Peyer's patch (tissue), 4 donors: Measurements from ENCODE around the gene ABCA9. TPM values are rescaled to one million over a fixed set of nuclear protein-coding genes. Genes with fewer than 3 reads are reported as not detected.

Experiments
- DNase-seq, 3 donors: peaks; one replicate each; pipeline ENCODE4 v3.0.0-alpha.2; 2017 to 2019
- H3K27ac ChIP-seq, 4 donors: fragments of 200-600 bp; sonication (generic); one replicate each; pipeline ENCODE4 v1.5.1; 2016 to 2019
- H3K27me3 ChIP-seq, 2 donors: fragments of 200-600 bp; sonication (generic); one replicate each; pipeline ENCODE4 v1.5.1; 2019
- H3K36me3 ChIP-seq, 3 donors: fragments of 200-600 bp; sonication (generic); one replicate each; pipeline ENCODE4 v1.5.1; 2016 to 2019
- H3K4me1 ChIP-seq, 4 donors: fragments of 200-600 bp; sonication (generic); one replicate each; pipeline ENCODE4 v1.5.1; 2016 to 2019
- H3K4me3 ChIP-seq, 4 donors: fragments of 200-600 bp; sonication (generic); 1 replicate in 3 of 4; 2 replicates in 1 of 4; pipeline ENCODE4 v1.5.1; 2016 to 2019; ENCODE audit warnings: mild to moderate bottlenecking in 1 of 4
- H3K9me3 ChIP-seq, 4 donors: fragments of 200-600 bp; sonication (generic); one replicate each; pipeline ENCODE4 v1.5.1; 2016 to 2019; ENCODE audit warnings: mild to moderate bottlenecking in 1 of 4
- CTCF ChIP-seq, 6 experiments: fragments of 450-650 bp in 4 of 6; fragments of 200-600 bp in 2 of 6; sonication (generic) in 1 of 6; IDR thresholded peaks; one replicate each; pipeline ENCODE4 v1.5.1; 2017 to 2019; ENCODE audit warnings: antibody characterized with exemption in 6 of 6, mild to moderate bottlenecking in 3 of 6, moderate library complexity in 1 of 6
- POLR2A ChIP-seq, 2 donors: fragments of 450-650 bp; IDR thresholded peaks; one replicate each; pipeline ENCODE4 v1.5.1; 2017; ENCODE audit warnings: antibody characterized with exemption in 2 of 2, mild to moderate bottlenecking in 2 of 2, moderate library complexity in 2 of 2
- total RNA-seq, 4 donors: library from RNA; depleted of rRNA; stranded (reverse); fragments of >200 nt; gene quantifications; one replicate each; pipeline ENCODE4 v1.1.0, GENCODE V29; 2016

The ABCA9 gene
- total RNA-seq, 4 donors from 2014 or later = 8.6 to 35.9 (median 20.6) TPM

DNA sequence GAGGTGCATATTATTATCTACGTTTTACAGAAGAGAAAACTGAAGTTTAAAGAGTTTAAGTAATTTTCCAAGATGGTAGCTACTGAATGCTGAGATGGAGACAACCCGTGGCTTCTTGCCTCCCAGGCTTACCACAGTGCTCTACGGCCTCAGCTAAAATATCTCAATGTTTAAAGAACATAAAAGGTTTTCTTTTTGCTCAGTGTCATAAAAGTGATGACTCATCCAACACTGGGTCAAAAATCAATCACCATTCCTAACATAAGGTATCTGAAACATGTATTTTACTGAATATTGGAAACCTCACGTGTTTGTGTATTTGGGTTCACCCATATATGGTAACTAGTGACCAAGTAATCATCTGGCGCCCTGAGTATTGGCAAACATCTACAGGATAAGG lies 18.4 kb downstream of the ABCA9 start:
- Histone ChIP-seq H3K27ac (no peak overlapping the region), H3K36me3 (no peaks in the 10 kb centered on the region), H3K4me3 (no peak overlapping the region), H3K9me3 (no peaks in the 10 kb centered on the region), H3K4me1 (no peaks in the 10 kb centered on the region), H3K27me3 (no peaks in the 10 kb centered on the region)
- DNase-seq = no peak
- no peak for TF ChIP-seq POLR2A (IDR thresholded peaks at IDR 0.05)
- TF ChIP-seq CTCF (IDR thresholded peaks at IDR 0.05) = no peak

DNA sequence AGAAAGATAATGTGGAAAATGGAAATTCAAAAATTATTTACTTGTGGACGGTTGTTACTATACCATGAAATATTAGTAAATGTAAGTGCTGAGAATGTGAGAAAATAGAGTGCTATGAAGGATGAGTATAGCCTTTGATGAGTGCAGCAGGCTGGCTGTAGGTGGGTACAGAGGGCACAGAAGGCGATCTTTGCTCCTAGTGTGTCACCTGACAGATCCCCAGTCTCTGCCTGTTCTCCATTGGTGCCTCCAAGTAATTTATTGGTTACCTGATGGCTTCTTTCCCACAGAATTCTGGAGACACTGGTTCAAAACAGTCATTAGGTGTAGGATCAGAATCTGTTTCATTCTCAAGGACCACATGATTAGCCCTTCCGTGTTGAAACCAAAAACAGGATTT lies 28.9 kb downstream of the ABCA9 start:
- H3K4me3 ChIP-seq = no peak overlapping the region
- H3K4me1 ChIP-seq = no peaks in the 10 kb centered on the region
- H3K27ac ChIP-seq = no peak overlapping the region
- peak in 1 of 3 donors; percentile 64 for DNase-seq
- H3K27me3 ChIP-seq = no peaks in the 10 kb centered on the region
- TF ChIP-seq POLR2A (IDR thresholded peaks at IDR 0.05) (no peak), CTCF (IDR thresholded peaks at IDR 0.05) (no peak)
- no peaks in the 10 kb centered on the region for H3K9me3 ChIP-seq
- no peaks in the 10 kb centered on the region for H3K36me3 ChIP-seq

GRCh38 chr17:69030169-69030568 lies 30.6 kb downstream of the ABCA9 start:
- Histone ChIP-seq H3K9me3 (no peaks in the 10 kb centered on the region), H3K36me3 (no peaks in the 10 kb centered on the region), H3K4me3 (no peak overlapping the region), H3K27ac (no peak overlapping the region), H3K4me1 (no peaks in the 10 kb centered on the region), H3K27me3 (no peaks in the 10 kb centered on the region)
- DNase-seq = no peak
- TF ChIP-seq POLR2A (IDR thresholded peaks at IDR 0.05) (no peak), CTCF (IDR thresholded peaks at IDR 0.05) (no peak)

DNA sequence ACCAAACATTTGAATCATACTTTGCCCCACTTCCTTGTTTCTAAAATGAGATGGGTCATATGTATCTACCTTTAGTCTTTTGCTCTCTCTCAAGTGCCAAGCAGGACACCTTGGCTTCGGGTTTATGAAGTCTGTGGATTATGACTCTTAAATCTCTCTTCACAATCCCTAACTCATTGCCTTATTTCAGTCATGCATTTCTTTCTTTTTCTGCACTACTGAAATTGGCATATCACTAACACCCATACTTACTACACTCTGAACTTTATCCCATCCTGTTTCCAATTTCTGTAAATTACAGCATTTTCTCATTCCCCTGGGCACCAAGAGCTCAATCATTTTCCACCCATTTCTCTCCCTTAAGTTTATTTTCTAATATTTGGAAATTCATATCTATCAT lies 42.0 kb downstream of the ABCA9 start:
- Histone ChIP-seq H3K4me3 (no peak overlapping the region), H3K27ac (no peak overlapping the region), H3K4me1 (no peaks in the 10 kb centered on the region), H3K9me3 (no peaks in the 10 kb centered on the region), H3K27me3 (no peaks in the 10 kb centered on the region), H3K36me3 (no peaks in the 10 kb centered on the region)
- DNase-seq = no peak
- TF ChIP-seq POLR2A (IDR thresholded peaks at IDR 0.05) (no peak), CTCF (IDR thresholded peaks at IDR 0.05) (no peak)

DNA sequence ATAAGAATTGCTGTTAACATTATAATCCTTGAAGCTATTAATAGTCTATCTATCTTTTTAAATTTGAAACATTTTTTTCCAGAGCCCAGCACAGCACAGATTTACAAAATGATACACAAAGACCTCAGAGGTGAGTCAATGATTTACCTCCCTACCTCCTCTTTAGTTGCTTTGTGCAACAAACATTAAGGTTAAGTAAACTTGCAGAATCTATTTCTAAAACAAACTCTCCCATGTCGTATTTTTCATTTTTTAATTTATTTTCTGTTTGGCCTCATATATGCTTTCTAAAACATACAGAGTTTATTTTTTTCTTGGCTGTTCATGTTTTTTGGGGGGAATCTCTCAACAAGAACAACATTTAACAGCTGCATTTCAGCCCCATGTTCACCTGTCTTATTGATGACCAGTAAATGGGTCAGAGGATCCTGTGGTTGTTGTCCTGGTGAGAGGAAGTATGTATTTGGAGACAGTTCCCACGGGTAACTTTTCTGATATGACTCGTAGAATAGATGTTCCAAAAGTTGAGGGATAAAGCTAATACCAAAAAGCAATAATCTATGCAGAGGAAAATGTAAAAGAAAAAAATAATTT lies 42.6 kb downstream of the ABCA9 start:
- no peak overlapping the region for H3K27ac ChIP-seq
- H3K36me3 ChIP-seq = no peaks in the 10 kb centered on the region
- DNase-seq = no peak
- TF ChIP-seq POLR2A (IDR thresholded peaks at IDR 0.05) = no peak
- TF ChIP-seq CTCF (IDR thresholded peaks at IDR 0.05) = no peak
- no peaks in the 10 kb centered on the region for H3K4me1 ChIP-seq
- H3K4me3 ChIP-seq = no peak overlapping the region
- H3K9me3 ChIP-seq = no peaks in the 10 kb centered on the region
- H3K27me3 ChIP-seq = no peaks in the 10 kb centered on the region

DNA sequence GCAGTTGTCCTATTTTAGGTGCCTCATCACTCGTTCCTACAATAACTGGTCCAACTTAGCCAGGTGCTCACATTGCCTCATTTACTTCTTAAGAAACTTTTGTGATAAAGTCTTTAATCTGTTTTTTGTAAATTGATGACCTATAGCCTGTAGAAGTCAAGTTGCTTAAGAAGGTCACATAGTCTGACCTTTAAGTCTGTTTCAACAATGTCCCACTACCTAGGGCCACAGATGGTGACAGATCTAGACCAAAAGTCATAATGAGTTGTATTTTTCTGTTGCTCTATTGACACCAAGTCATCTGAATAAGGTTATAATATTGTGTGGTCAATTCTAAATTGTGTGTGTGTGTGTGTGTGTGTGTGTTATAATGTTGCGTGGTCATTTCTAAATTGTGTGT lies 45.1 kb downstream of the ABCA9 start:
- TF ChIP-seq POLR2A (IDR thresholded peaks at IDR 0.05) (no peak), CTCF (IDR thresholded peaks at IDR 0.05) (no peak)
- H3K4me3 ChIP-seq = no peak overlapping the region

More for the DNA sequence above, 45.1 kb downstream of the ABCA9 start:
- no peaks in the 10 kb centered on the region for H3K27me3 ChIP-seq
- no peak for DNase-seq
- no peak overlapping the region for H3K27ac ChIP-seq
- H3K36me3 ChIP-seq = no peaks in the 10 kb centered on the region
- H3K9me3 ChIP-seq = no peaks in the 10 kb centered on the region
- H3K4me1 ChIP-seq = no peaks in the 10 kb centered on the region
